Stimulated activated CD8-positive, alpha-beta memory T cell treated with anti-CD3 and anti-CD28 coated beads, Interleukin-15, amount 100 ng/mL, for 24 hours (primary cell): ENCODE results near the gene ADPRH.

ENCODE experiments used
- DNase-seq: peaks from one replicate; pipeline ENCODE4 v3.0.0-alpha.2; 2020; ENCODE audit warnings: low read depth

The ADPRH gene

GRCh38 chr3:119597548-119598288 lies 18.4 kb downstream of the ADPRH start, which contains the start of gene PLA1A:
PLA1A (plus strand) TSS chr3:119597885; CDS start chr3:119597914, 29 bp downstream.
- no peak for DNase-seq

- DNase-seq: no peak
Measured at GRCh38 chr3:119598410-119599098, 19.3 kb downstream of the ADPRH start.

- no peak for DNase-seq
Measured at GRCh38 chr3:119599558-119600174, 20.4 kb downstream of the ADPRH start.

GRCh38 chr3:119600732-119601131 lies 21.4 kb downstream of the ADPRH start:
- DNase-seq: no peak

GRCh38 chr3:119601154-119601553 lies 21.9 kb downstream of the ADPRH start:
- no peak for DNase-seq

- DNase-seq: no peak
Measured at GRCh38 chr3:119602676-119603075, 23.4 kb downstream of the ADPRH start.

- no peak for DNase-seq
Measured at GRCh38 chr3:119604878-119605277, 25.6 kb downstream of the ADPRH start.

- no peak for DNase-seq
Measured at GRCh38 chr3:119608405-119609000, 29.2 kb downstream of the ADPRH start.

GRCh38 chr3:119609301-119609700 lies 30.0 kb downstream of the ADPRH start:
- no peak for DNase-seq

GRCh38 chr3:119611664-119612063 lies 32.4 kb downstream of the ADPRH start:
- DNase-seq: no peak

- DNase-seq: no peak
Measured at GRCh38 chr3:119613201-119613600, 33.9 kb downstream of the ADPRH start.

- no peak for DNase-seq
Measured at GRCh38 chr3:119613872-119614271, 34.6 kb downstream of the ADPRH start.

GRCh38 chr3:119616056-119616455 lies 36.8 kb downstream of the ADPRH start:
- DNase-seq: no peak

GRCh38 chr3:119619094-119619493 lies 39.8 kb downstream of the ADPRH start:
- DNase-seq: no peak

- no peak for DNase-seq
Measured at GRCh38 chr3:119620899-119621298, 41.6 kb downstream of the ADPRH start.

- no peak for DNase-seq
Measured at GRCh38 chr3:119624002-119624720, 44.9 kb downstream of the ADPRH start.

- no peak for DNase-seq
Measured at GRCh38 chr3:119625451-119626153, 46.3 kb downstream of the ADPRH start.

GRCh38 chr3:119626196-119626595 lies 46.9 kb downstream of the ADPRH start:
- no peak for DNase-seq

- DNase-seq: no peak
Measured at GRCh38 chr3:119627461-119627860, 48.2 kb downstream of the ADPRH start.

GRCh38 chr3:119628390-119628789 lies 49.1 kb downstream of the ADPRH start:
- DNase-seq: no peak

- DNase-seq: no peak
Measured at GRCh38 chr3:119628816-119629445, 49.6 kb downstream of the ADPRH start.
